GM13977 (cell line): ENCODE data around the gene MTHFR.

Experiments
- DNase-seq: peaks from one replicate; pipeline ENCODE4 v3.0.0; 2012; ENCODE audit warnings: low spot score
- in situ Hi-C: fragments of 300-500 bp; cut with MboI; formaldehyde crosslinking; loops from one replicate; pipeline ENCODE4 v1.12.0; 2022; ENCODE audit warnings: low sequenced_read_pairs, low pct_unique_long_range_greater_than_20kb, mixed read lengths, inconsistent platforms; ENCODE audit not compliant: unreplicated experiment
- TF ChIP-seq, protein P1 (sequence below): IDR thresholded peaks from 2 replicates; pipeline ENCODE4 v1.5.1; 2012; ENCODE audit warnings: mild to moderate bottlenecking, control low read depth; ENCODE audit not compliant: insufficient read depth; ENCODE audit errors: extremely low read depth, missing control alignments

The MTHFR gene

GRCh38 chr1:11781297-11781696 lies 24.5 kb downstream of the MTHFR start:
- DNase-seq = no peak
- TF ChIP-seq, protein P1, sequence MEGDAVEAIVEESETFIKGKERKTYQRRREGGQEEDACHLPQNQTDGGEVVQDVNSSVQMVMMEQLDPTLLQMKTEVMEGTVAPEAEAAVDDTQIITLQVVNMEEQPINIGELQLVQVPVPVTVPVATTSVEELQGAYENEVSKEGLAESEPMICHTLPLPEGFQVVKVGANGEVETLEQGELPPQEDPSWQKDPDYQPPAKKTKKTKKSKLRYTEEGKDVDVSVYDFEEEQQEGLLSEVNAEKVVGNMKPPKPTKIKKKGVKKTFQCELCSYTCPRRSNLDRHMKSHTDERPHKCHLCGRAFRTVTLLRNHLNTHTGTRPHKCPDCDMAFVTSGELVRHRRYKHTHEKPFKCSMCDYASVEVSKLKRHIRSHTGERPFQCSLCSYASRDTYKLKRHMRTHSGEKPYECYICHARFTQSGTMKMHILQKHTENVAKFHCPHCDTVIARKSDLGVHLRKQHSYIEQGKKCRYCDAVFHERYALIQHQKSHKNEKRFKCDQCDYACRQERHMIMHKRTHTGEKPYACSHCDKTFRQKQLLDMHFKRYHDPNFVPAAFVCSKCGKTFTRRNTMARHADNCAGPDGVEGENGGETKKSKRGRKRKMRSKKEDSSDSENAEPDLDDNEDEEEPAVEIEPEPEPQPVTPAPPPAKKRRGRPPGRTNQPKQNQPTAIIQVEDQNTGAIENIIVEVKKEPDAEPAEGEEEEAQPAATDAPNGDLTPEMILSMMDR = no peak
- in situ Hi-C loops = no loop called here

DNA sequence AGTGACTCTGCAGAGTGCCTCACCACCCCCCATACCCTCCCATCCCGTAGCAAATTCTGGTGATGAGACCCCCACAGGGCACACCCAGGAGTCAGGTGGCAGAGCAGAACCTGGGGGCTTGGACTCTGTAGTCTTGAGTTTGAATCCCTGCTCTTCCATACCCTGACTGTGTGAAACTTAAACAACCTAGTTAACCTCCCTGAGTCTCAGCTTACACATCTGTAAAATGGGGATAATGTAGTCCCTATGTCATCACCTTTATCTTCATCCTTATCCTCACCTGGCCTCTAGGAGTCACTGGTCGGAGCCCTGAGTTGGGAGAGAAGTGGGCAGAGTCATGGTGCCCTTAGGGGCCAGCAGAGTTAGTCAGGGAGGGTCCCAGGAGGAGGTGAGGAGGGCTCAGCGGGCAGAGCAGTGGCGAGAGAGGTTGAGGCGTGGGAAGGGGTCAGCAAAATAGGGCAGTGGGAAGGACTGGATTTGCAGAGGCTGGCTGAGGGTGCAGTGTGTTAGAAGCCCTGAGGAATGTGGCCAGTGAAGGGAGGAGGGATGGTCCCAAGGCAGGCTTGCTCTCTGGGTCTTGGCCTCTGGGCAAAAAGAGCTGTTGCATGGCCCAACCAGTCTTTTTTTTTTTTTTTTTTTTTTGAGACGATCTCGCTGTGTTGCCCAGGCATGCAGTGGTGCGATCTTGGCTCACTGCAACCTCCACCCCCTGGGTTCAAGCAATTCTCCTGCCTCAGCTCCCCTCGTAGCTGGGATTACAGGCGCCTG lies 25.2 kb downstream of the MTHFR start:
- no peak for DNase-seq
- TF ChIP-seq, protein P1 = no peak
- in situ Hi-C loops = no loop called here

- TF ChIP-seq, protein P1 = no peak
- no peak for DNase-seq
- in situ Hi-C loops = no loop called here
Measured at GRCh38 chr1:11779715-11780379, 25.9 kb downstream of the MTHFR start.

GRCh38 chr1:11778844-11779623 lies 26.7 kb downstream of the MTHFR start:
- in situ Hi-C loops = no loop called here
- no peak for DNase-seq
- TF ChIP-seq, protein P1 = no peak

- in situ Hi-C loops = no loop called here
- DNase-seq = no peak
- TF ChIP-seq, protein P1 = no peak
Measured at GRCh38 chr1:11778336-11778735, 27.4 kb downstream of the MTHFR start.

DNA sequence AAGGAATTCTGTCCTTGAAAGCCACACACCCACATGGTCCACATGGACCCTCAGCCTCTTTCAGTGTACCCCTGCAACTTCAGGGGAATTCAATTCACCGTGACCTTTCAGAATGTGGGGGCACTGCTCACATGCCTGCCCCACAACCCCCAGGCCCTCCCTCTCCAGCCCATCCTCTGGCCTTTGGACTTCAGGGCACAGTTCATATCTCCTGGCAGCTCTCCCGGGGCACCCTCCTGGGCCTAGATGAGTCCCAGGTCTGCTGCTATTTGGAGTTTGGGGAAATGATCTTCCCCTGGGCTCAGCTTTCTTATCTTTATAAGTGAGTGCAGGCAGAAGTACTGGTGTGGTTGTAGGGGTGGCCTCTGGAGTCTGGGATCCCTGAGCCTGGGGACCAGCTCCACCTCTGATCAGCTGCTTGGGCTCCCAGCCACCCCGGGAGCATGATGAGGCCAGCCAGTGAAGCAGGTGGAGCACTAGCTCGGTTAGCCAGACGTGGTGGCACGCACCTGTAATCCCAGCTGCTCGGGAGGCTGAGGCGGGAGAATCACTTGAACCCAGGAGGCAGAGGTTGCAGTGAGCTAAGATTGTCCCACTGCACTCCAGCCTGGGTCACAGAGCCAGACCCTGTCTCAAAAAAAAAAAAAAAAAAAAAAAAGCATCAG lies 28.0 kb downstream of the MTHFR start:
- in situ Hi-C loops = no loop called here
- no peak for DNase-seq
- TF ChIP-seq, protein P1 = no peak
